HG03521 (cell line): ENCODE results near the gene RCOR3.
"Not testable (repeated sequence)": the region's sequence is repeated elsewhere in the genome, so short reads cannot be mapped to it uniquely, and the experiment has no call there.

Experiments used
- ATAC-seq: cut with Tn5 transposase; IDR thresholded peaks from one replicate; pipeline ENCODE4 v1.9.1; 2021; ENCODE audit warnings: mild to moderate bottlenecking, moderate library complexity; ENCODE audit not compliant: unreplicated experiment

Gene RCOR3

DNA sequence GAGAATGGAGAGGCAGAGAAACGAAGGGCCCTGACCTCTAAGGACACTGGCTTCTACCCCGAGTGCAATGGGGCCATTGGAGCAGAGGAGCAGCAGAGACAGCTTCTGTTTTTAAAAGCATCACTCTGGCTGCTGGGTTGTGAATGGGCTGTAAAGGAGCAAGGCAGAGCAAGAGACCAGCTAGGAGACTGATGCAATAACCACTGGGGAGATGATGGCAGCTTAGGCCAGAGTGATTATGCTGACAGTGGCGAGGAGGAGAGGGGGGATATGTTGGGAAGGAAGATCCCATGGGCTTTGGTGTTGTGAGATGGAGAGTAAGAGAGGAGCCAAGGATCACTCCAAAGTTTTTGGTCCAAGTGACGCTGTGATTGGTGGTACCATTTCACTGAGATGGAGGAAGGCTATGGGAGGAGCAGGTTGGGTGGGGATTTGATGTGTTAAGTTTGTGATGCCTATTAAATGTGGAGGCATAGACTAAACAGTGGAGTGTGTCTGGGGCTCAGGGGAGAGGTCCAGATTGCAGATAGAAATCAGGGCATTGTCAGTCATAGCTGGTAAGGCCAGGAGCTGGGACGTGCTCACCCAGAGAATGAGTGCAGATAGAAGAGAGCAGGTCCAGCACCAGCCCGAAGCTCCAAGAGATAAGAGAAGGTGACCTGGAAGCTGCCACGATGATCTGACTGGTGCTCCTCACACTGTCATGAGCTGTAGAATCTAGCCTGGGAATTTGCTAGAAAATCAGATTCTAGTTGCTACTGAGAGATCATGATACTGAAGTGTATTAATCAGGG, 78.5 kb downstream of the RCOR3 start:
- ATAC-seq = no peak

- no peak for ATAC-seq
These were observed 79.1 kb downstream of the RCOR3 start for GRCh38 chr1:211338224-211338620.

DNA sequence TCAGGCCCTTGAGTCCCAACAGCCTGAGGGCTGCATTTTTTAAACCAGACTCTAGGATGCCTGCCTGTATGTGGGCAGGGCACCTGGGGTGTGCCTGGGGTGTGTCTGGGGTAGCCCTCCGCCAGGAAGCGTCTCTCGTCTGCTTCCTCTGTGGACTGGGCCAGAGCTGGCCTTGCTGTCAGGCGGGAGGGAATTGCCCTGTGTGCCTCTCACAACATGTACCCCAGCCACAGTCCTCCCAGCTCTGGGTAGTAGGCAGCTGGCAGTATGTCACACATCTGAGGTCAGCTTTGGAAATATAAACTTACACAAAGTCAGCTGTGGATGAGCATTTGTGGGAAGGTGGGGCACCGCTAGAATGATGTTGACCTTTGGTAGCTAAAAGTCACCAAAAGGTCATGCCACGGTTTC, 80.5 kb downstream of the RCOR3 start:
- no peak for ATAC-seq

- ATAC-seq = no peak
These were observed 81.7 kb downstream of the RCOR3 start for GRCh38 chr1:211340622-211341507.

DNA sequence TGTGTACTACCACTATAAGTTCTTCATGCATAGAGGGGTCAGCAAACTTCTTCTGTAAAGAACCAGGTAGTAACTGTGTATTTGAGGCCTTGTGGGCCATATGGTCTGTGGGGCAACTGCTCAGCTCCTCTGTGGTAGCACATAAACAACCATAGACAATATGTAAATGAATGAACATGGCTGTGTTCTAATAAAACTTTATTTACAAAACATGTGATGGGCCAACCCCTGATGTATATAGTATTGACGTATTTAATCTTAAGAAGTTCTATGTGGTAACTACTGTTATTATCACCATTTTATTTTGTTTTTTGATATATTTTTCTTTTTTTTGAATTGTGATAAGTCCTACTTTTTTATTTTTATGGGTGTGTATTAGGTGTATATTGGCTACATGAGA, 82.8 kb downstream of the RCOR3 start:
- ATAC-seq = no peak

GRCh38 chr1:211343607-211344006, 84.4 kb downstream of the RCOR3 start:
- no peak for ATAC-seq

GRCh38 chr1:211344152-211344618, 85.0 kb downstream of the RCOR3 start:
- ATAC-seq = no peak

DNA sequence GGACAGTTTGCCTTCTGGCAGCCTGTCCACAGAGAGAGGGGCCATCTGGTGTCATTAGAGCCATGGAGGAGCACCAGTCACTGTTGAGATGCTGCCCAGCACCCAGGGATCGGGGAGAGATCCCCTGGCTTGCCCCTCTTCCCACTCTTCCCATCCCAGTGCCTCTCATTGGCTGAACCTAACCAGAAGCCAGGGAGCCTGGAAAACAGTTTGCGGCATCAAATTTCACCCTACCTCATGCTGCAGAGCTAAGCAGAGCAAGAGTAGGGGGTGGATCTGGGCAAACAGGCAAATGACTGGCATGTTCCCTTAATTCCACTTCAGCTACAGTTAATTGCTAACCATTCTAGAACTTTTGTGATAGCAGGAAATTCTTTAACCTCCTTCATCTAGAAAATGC, 86.6 kb downstream of the RCOR3 start:
- ATAC-seq = no peak

GRCh38 chr1:211347077-211347844, 88.1 kb downstream of the RCOR3 start:
- ATAC-seq = no peak

DNA sequence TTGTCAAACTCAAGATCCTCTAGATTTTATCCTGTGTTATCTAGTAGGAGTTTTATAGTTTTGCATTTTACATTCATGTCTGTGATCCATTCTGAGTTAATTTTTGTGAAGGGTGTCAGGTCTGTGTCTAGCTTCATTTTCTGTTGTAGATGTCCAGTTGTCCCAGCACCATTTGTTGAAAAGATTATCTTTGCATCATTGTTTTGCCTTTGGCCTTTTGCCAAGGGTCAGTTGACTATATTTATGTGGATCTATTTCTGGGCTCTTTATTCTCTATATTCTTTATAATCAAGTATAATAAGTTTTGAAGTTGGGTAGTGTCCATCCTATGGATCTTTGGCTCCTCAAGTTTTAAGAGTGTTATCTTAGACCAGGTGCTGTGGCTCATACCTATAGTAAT, 89.4 kb downstream of the RCOR3 start:
- ATAC-seq = no peak

GRCh38 chr1:211349741-211350140, 90.6 kb downstream of the RCOR3 start:
- ATAC-seq = no peak

DNA sequence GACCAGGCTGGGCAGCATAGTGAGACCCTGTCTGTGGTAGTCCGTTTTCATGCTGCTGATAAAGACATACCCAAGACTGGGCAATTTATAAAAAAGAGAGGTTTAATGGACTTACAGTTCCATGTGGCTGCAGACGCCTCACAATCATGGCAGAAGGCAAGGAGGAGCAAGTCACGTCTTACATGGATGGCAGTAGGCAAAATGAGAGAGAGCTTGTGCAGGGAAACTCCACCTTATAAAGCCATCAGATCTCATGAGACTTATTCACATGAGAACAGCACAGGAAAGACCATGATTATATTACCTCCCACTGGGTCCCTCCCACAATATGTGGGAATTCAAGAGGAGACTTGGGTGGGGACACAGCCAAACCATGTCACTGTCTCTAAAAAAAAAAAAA, 92.9 kb downstream of the RCOR3 start:
- ATAC-seq = not testable (repeated sequence)

DNA sequence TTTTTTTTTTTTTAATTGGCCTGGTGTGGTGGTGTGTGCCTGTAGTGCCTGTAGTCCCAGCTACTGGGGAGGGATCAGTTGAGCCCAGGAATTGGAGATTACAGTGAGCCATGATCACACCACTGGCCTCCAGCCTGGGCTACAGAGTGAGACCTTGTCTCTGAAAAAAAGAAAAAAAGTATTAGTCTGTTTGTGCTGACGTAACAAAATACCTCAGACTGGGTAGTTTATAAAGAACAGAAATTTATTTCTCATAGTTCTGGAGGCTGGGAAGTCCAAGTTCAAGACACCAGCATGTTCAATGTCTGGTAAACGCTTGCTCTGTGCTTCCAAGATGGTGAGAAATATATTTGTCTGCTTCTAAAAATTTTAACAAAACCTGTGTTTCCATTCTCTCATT, 93.3 kb downstream of the RCOR3 start:
- ATAC-seq = no peak

GRCh38 chr1:211352985-211353515, 93.9 kb downstream of the RCOR3 start:
- ATAC-seq = peak; percentile 80

GRCh38 chr1:211353562-211354212, 94.5 kb downstream of the RCOR3 start:
- no peak for ATAC-seq

GRCh38 chr1:211355873-211356272, 96.7 kb downstream of the RCOR3 start:
- no peak for ATAC-seq

GRCh38 chr1:211356723-211357407, 97.7 kb downstream of the RCOR3 start:
- ATAC-seq = no peak

GRCh38 chr1:211358685-211359084, 99.5 kb downstream of the RCOR3 start:
- no peak for ATAC-seq

DNA sequence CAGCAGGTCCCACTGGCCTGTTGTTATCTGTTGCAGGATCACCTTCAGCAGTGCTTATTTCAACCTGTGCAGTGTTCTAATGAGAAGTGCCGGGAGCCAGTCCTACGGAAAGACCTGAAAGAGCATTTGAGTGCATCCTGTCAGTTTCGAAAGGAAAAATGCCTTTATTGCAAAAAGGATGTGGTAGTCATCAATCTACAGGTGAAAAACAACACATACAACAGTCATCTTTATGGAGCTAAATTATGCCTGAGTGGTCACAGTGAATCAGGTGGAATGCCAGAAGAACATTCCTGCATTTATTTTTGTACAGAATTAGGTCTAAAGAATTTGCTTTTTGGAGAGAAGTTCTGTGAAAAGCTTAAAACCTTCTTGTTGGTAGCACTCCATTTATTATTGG, 100.7 kb downstream of the RCOR3 start:
- ATAC-seq = no peak

- ATAC-seq = no peak
These were observed 102.0 kb downstream of the RCOR3 start for GRCh38 chr1:211361202-211361601.
